Measurements from ENCODE around the gene PTPMT1. TPM values are rescaled to one million over a fixed set of nuclear protein-coding genes. Genes with fewer than 3 reads are reported as not detected.

Gene PTPMT1
- total and polyA plus RNA-seq, 10 donors, result 26.1 to 101 (median 44.2) TPM

DNA sequence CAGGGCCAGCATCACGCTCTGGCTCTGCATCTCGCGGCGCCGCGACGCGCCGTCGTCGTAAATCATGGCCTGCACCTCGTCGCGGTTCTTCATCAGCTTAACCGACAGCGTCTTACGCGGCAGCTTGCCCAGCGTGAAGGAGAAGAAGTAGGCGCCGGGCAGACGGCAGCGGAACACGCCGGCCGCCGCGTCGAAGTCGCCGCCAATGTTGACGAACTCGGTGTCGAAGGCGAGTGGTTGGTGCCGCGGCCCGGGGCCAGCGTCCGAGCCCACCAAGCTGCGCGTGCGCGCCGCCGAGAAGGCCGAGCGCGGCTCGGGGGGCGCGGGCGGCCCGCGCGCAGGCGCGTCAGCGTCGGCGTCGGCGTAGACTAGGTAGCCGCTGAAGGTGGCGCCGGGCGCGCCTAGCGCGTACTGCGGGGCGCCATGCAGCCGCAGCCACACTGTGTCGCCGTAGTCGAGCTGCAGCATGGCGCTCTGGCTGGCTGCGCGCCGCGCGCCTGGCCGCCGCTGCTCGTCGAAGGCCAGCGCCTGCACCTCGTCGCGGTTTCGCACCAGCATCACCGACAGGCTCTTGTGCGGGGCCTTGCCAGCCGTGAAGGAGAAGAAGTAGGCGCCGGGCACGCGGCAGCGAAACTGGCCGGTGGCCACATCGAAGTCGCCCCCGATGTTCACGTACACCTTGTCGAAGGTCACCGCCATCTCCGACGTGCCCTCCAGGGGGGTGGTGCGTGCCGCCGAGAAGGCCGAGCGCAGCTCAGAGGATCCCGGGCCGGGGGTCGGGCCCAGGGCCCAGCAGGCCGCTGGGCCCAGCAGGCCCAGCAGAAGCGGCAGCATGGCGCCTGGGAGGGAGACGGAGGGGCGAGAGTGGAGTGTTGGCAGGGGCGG is 24.8 kb downstream of the PTPMT1 start:
- Histone ChIP-seq H3K36me3 (peaks cover 0 to 13% (median under 1%) of the 10 kb centered on the region in 6 donors), H3K27ac (peak overlapping the region in 1 of 8 donors; percentile 6), H3K4me1 (peaks cover 0 to 46% (median 18%) of the 10 kb centered on the region in 6 donors), H3K9me3 (no peaks in the 10 kb centered on the region), H3K27me3 (replicated peaks in 1 of 7) (peaks cover 0 to 47% (median 25%) of the 10 kb centered on the region in 7 donors), H3K4me3 (peak overlapping the region in 5 of 8 donors; percentile 8 to 58 (median 15))
- intact Hi-C loops (cut with DNase I; ENCODE audit: low total_unique reads), result no loop called here
- TF ChIP-seq POLR2A (IDR thresholded peaks at IDR 0.05) (no peak), POLR2AphosphoS5 (IDR thresholded peaks at IDR 0.05) (peak in 1 of 3 donors; percentile 26)
- WGBS, 5 donors, result 79 to 94% (median 82%) methylated on average over 94 to 122 of the region's 122 CpGs
- DNase-seq, result peak; percentile 64

DNA sequence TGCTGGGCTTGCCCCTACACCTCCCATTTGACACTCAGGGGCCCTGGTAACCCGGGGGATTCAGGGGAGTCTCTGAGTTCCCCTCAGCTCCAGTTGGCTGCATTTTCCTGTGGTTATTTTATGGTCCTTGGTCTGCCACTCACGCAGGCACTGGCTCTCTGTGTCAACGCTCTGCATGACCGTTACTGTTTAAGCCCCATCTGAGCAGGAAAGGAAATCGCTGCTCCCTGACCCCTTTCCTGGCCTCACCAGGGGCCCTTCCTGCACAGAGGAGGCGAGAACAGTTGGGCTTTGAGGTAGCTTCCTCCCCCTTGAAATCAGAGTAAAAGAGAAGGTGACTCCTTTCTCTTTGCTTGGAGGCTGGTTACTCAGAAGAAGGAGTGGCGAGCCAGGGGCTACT is 26.4 kb downstream of the PTPMT1 start:
- H3K27me3 ChIP-seq (replicated peaks in 1 of 7), result peaks cover 0 to 56% (median 25%) of the 10 kb centered on the region in 7 donors
- H3K4me1 ChIP-seq, result peaks cover 0 to 46% (median 18%) of the 10 kb centered on the region in 6 donors
- H3K9me3 ChIP-seq, result no peaks in the 10 kb centered on the region
- WGBS, 5 donors, result 15 to 27% (median 20%) methylated on average over 4 to 7 of the region's 7 CpGs
- no peaks in the 10 kb centered on the region for H3K36me3 ChIP-seq
- peak; percentile 29 for DNase-seq
- no peak overlapping the region for H3K4me3 ChIP-seq
- TF ChIP-seq POLR2AphosphoS5 (IDR thresholded peaks at IDR 0.05), result no peak
- TF ChIP-seq, protein P1, sequence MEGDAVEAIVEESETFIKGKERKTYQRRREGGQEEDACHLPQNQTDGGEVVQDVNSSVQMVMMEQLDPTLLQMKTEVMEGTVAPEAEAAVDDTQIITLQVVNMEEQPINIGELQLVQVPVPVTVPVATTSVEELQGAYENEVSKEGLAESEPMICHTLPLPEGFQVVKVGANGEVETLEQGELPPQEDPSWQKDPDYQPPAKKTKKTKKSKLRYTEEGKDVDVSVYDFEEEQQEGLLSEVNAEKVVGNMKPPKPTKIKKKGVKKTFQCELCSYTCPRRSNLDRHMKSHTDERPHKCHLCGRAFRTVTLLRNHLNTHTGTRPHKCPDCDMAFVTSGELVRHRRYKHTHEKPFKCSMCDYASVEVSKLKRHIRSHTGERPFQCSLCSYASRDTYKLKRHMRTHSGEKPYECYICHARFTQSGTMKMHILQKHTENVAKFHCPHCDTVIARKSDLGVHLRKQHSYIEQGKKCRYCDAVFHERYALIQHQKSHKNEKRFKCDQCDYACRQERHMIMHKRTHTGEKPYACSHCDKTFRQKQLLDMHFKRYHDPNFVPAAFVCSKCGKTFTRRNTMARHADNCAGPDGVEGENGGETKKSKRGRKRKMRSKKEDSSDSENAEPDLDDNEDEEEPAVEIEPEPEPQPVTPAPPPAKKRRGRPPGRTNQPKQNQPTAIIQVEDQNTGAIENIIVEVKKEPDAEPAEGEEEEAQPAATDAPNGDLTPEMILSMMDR (IDR thresholded peaks at IDR 0.05 in 8 of 11, conservative IDR thresholded peaks at IDR 0.05 in 3 of 11), result no peak
- no peak for TF ChIP-seq POLR2A (IDR thresholded peaks at IDR 0.05)
- H3K27ac ChIP-seq, result no peak overlapping the region
- intact Hi-C loops (cut with DNase I; ENCODE audit: low total_unique reads), result no loop called here

DNA sequence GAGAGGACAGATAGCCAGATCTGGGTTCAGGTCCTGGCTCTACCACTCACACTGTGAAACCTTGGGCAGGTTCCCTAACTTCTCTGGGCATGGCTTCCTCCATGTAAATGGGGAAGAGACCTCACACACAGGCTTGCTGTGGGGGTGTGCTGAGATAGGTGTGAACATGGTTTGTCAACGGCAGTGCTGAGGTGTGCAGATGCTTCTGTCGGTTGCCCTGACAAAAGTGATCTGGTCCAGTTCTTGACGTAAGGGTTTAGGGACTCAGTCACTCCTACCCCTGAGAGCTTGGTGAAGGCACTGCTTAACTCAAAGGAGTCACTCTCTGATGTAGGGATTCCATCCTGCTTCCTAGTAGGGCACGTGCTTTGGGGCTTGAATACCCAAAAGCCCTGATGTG is 26.9 kb downstream of the PTPMT1 start:
- H3K4me3 ChIP-seq, result no peak overlapping the region
- no peak for TF ChIP-seq POLR2AphosphoS5 (IDR thresholded peaks at IDR 0.05)
- TF ChIP-seq POLR2A (IDR thresholded peaks at IDR 0.05), result no peak
- TF ChIP-seq, protein P1 (IDR thresholded peaks at IDR 0.05 in 8 of 11, conservative IDR thresholded peaks at IDR 0.05 in 3 of 11), result no peak
- H3K9me3 ChIP-seq, result no peaks in the 10 kb centered on the region
- peaks cover 0 to 45% (median 18%) of the 10 kb centered on the region in 6 donors for H3K4me1 ChIP-seq
- no peak overlapping the region for H3K27ac ChIP-seq
- H3K27me3 ChIP-seq (replicated peaks in 1 of 7), result peaks cover 0 to 56% (median 25%) of the 10 kb centered on the region in 7 donors
- intact Hi-C loops (cut with DNase I; ENCODE audit: low total_unique reads), result no loop called here
- peak; percentile 24 for DNase-seq
- 37 to 48% (median 41%) methylated on average over 4 of the region's 4 CpGs for WGBS, 5 donors
- H3K36me3 ChIP-seq, result no peaks in the 10 kb centered on the region

DNA sequence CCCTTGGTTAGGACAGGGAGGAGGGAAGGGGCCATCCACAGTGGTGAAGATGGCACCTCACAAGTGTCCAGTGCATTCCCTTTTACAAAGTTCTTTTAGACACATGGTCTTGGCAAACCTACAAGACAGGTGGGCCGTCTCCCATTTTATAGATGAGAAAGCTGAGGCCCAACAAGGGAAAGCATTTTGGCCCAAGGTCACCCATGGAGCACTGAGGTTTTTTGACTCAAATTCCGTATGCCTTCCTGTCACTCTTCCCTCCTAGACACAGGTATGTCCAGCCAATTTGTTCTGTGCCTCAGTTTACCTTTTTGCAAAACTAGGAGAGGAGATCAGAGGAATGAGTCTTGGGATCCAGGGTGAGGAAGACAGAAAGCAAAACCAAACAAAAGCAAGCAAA is 27.6 kb downstream of the PTPMT1 start:
- peaks cover 0 to 56% (median 25%) of the 10 kb centered on the region in 7 donors for H3K27me3 ChIP-seq (replicated peaks in 1 of 7)
- DNase-seq, result peak; percentile 11
- intact Hi-C loops (cut with DNase I; ENCODE audit: low total_unique reads), result no loop called here
- no peak overlapping the region for H3K27ac ChIP-seq
- peaks cover 0 to 38% (median 18%) of the 10 kb centered on the region in 6 donors for H3K4me1 ChIP-seq
- no peak overlapping the region for H3K4me3 ChIP-seq
- 58 to 83% (median 62%) methylated on average over 2 of the region's 2 CpGs for WGBS, 5 donors
- TF ChIP-seq, protein P1 (IDR thresholded peaks at IDR 0.05 in 8 of 11, conservative IDR thresholded peaks at IDR 0.05 in 3 of 11), result no peak
- TF ChIP-seq POLR2AphosphoS5 (IDR thresholded peaks at IDR 0.05), result no peak
- TF ChIP-seq POLR2A (IDR thresholded peaks at IDR 0.05), result no peak
- no peaks in the 10 kb centered on the region for H3K36me3 ChIP-seq
- no peaks in the 10 kb centered on the region for H3K9me3 ChIP-seq
